HG02759 (cell line): ENCODE results near the gene FBXW12.
A peak's percentile ranks its signal among the peaks of the same experiment; 100 is the strongest.

Experiments used
- ATAC-seq: cut with Tn5 transposase; IDR thresholded peaks from one replicate; pipeline ENCODE4 v1.9.1; 2021; ENCODE audit warnings: mild to moderate bottlenecking, moderate library complexity; ENCODE audit not compliant: unreplicated experiment

Gene FBXW12

GRCh38 chr3:48434591-48435222 lies 62.7 kb downstream of the FBXW12 start:
- no peak for ATAC-seq

- no peak for ATAC-seq
These were observed 63.2 kb downstream of the FBXW12 start for GRCh38 chr3:48435223-48435595.

GRCh38 chr3:48435774-48436476 lies 63.9 kb downstream of the FBXW12 start:
- no peak for ATAC-seq

GRCh38 chr3:48436477-48436787 lies 64.4 kb downstream of the FBXW12 start:
- ATAC-seq, result no peak

GRCh38 chr3:48436855-48437254 lies 64.8 kb downstream of the FBXW12 start:
- ATAC-seq, result no peak

GRCh38 chr3:48437812-48438211 lies 65.8 kb downstream of the FBXW12 start:
- ATAC-seq, result no peak

- ATAC-seq, result peak; percentile 96
These were observed 68.0 kb downstream of the FBXW12 start, which contains the start of the genes CCDC51 and TMA7 for GRCh38 chr3:48439820-48440589. Gene CCDC51 (minus strand): TSS chr3:48440119. CDS start chr3:48435128, 4,991 bp downstream. Gene TMA7 (plus strand): TSS chr3:48440257. CDS start chr3:48440297, 40 bp downstream.

- no peak for ATAC-seq
These were observed 68.6 kb downstream of the FBXW12 start for GRCh38 chr3:48440590-48440958.

- no peak for ATAC-seq
These were observed 69.9 kb downstream of the FBXW12 start for GRCh38 chr3:48441940-48442339.
